GM12864 (cell line): Measurements from ENCODE around the gene ANTXR1.

Experiments
- DNase-seq: peaks from one replicate; pipeline ENCODE4 v3.0.0-alpha.2; 2011; ENCODE audit warnings: low read depth
- H3K4me3 ChIP-seq: 2 replicates; pipeline ENCODE4 v1.5.1; 2011; ENCODE audit warnings: mild to moderate bottlenecking, low read depth, low read length, control low read depth
- CTCF ChIP-seq: IDR thresholded peaks from 2 replicates; pipeline ENCODE4 v1.5.1; 2011; ENCODE audit warnings: low read depth, mild to moderate bottlenecking, moderate library complexity, low read length, control low read depth, inconsistent platforms; ENCODE audit errors: missing control alignments

The ANTXR1 gene

DNA sequence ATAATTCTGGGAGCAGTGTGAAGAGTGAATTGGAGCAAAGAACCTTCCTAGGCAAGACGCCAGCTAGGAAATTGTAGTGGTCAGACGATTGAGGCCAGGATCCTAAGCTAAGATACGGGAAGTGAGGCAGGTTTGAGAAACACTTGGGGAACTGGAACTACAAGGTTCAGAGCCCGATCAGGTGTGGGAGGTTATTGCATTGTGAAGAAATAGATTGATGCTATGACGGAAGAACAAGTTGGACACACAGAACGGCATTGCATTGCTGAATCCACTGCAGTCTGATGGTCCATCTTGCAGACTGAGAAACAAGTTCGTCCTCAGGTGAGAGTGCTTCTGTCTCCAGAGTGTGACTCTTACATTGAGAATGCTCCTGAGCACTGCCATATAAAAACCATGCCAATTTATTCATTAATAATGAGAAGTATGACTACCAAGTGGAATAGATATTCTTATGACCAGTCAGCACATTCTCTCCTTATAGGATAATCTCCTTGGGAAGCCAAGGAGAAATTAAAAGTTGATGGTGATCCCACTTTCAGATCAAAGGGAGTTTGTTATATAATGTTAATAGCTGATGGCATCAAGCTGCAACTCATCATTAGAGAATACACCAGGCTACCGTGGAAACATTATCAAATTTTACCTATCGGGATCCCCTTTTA lies 30.9 kb downstream of the ANTXR1 start:
- H3K4me3 ChIP-seq: no peak overlapping the region
- no peak for DNase-seq
- TF ChIP-seq CTCF: no peak

DNA sequence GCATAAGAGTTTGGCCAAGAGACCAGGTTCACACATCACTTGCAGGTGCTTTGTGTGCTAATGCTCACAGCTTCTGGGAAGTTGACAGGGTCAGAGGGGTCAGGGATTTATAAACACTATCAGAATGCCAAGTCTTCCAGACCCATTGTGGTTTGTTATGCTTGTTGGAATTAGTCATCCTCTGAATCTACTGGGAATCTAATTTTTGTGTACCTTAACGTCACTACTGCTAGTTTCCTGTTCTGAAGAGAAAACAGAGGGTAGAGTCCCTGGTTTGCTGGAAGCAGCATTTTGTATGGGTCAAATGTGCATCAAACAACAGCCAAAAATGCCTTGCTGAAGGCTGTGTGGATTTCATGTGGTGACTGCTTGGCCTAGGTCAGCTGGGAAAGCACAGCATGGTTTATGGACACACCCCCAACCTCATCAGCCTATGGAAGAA lies 33.3 kb downstream of the ANTXR1 start:
- no peak for TF ChIP-seq CTCF
- no peak for DNase-seq
- H3K4me3 ChIP-seq: no peak overlapping the region

DNA sequence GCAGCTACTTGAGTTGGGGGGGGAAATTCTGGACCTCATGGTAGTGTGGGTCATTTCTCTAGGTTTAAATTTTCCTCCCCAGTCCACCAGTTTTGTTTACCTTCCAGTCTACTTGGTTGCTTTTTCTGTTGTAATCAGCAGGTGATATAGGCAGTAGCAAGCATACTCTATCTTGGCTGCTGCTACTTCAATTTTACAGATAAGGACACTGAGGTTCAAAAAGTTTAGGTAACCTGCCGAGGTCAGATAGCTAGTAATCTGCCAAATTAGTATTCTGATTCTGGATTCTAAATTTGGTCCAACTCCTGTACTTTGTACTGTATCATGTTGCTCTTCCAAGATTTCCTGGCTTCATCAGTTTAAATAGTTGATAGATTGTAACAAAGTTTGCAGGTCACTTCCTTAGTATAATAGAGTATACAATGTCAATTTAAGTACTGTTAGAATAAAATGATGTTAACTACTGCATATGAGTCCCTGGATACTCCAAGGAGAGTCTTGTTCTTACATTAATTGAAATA lies 34.7 kb downstream of the ANTXR1 start:
- no peak overlapping the region for H3K4me3 ChIP-seq
- DNase-seq: no peak
- TF ChIP-seq CTCF: no peak

DNA sequence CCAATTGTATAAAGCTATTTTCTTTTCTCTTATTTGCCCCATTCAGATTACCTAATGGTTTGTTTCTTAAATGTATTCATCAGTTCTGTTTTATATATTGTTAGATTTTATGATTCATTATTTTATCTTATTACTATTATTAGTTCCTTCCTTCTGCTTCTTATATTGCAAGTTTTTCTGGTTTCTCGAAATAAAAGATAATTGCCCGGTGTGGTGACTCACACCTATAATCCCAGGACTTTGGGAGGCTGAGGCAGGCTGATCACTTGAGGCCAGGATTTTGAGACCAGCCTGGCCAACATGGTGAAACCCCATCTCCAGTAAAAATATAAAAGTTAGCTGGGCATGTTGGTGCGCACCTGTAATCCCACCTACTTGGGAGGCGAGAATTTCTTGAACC lies 37.8 kb downstream of the ANTXR1 start:
- H3K4me3 ChIP-seq: no peak overlapping the region
- no peak for DNase-seq
- no peak for TF ChIP-seq CTCF

DNA sequence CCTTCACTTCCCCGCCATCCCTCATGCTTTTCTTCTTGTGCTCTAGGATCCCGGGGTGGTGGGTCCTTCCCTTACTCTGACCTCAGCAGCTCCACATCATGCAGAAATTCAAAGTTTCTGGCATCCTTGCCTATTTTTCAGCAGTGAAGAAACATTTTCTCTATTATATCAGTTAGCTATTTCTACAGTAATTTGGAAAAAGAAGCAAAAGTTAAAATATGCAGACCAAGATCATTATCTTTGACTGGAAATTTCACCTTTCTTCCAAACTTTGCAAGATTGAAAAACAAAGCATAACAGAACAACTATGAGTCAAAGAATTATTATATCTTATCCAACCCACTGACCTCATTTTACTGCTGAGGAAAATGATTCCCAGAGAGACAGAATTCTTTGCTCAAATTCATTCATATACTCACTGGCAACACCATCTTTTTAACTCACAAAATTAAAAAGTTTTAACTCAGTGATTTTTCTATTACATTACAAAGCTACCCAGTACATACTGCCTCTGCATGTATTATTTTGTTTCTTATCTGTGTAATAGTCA lies 40.5 kb downstream of the ANTXR1 start:
- no peak for TF ChIP-seq CTCF
- no peak for DNase-seq
- no peak overlapping the region for H3K4me3 ChIP-seq

GRCh38 chr2:69054431-69054830 lies 41.5 kb downstream of the ANTXR1 start:
- no peak for TF ChIP-seq CTCF
- H3K4me3 ChIP-seq: no peak overlapping the region
- no peak for DNase-seq

DNA sequence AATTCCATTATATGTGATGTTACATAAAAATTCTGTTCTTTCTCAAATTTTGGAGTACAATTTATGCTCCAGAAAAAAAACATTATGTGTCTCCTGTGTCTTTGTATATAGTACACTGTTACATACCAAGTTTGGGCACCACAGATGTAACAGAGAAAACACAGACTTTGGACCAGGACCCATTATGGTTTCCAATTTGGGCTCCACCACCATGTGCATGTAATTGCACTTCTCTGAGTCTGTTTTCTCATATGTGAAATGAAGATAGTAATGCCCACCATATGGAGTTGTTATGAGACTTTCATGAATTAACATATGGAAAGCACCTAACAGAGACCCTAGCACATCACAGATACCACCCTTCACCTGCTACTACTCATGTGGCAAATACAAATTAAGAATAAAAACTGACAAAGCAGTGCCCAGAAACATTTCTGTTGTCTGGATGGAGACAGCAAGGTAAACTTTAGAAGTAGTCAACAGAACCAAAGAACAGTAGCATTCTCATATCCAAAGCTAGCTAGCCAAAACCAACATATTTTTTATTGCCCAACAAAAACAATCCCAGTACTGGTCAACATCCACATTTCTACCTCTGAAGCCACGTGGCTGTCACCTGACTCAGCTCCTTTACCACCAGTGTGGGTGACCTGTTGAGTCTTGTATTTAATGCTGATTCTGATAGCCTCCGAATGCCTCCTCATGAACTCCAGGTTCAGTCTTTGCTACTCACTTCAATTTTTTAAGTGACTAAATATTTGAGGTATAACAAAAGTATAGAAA lies 42.9 kb downstream of the ANTXR1 start:
- TF ChIP-seq CTCF: no peak
- no peak for DNase-seq

More for the DNA sequence above, 42.9 kb downstream of the ANTXR1 start:
- no peak overlapping the region for H3K4me3 ChIP-seq
